ENCODE measurements around the gene RFTN1. TPM values are rescaled to one million over a fixed set of nuclear protein-coding genes. Genes with fewer than 3 reads are reported as not detected.

The RFTN1 gene
- total RNA-seq, 1 donor from 2014 or later: 84.1 TPM

- Mint-ChIP-seq H3K4me3 (ENCODE audit: unreplicated experiment) (no peak overlapping the region), H3K36me3 (ENCODE audit: unreplicated experiment) (peaks cover 46% of the 10 kb centered on the region), H3K4me1 (ENCODE audit: unreplicated experiment) (peaks cover 40% of the 10 kb centered on the region), H3K27me3 (ENCODE audit: unreplicated experiment) (no peaks in the 10 kb centered on the region), H3K9me3 (ENCODE audit: unreplicated experiment) (peaks cover 10% of the 10 kb centered on the region), H3K27ac (ENCODE audit: unreplicated experiment) (no peak overlapping the region)
- no peak for TF ChIP-seq CTCF (IDR thresholded peaks at IDR 0.05)
- no peak for DNase-seq (ENCODE audit: extremely low spot score, unreplicated experiment)
These were observed 24.9 kb downstream of the RFTN1 start for GRCh38 chr3:16488637-16489036.

DNA sequence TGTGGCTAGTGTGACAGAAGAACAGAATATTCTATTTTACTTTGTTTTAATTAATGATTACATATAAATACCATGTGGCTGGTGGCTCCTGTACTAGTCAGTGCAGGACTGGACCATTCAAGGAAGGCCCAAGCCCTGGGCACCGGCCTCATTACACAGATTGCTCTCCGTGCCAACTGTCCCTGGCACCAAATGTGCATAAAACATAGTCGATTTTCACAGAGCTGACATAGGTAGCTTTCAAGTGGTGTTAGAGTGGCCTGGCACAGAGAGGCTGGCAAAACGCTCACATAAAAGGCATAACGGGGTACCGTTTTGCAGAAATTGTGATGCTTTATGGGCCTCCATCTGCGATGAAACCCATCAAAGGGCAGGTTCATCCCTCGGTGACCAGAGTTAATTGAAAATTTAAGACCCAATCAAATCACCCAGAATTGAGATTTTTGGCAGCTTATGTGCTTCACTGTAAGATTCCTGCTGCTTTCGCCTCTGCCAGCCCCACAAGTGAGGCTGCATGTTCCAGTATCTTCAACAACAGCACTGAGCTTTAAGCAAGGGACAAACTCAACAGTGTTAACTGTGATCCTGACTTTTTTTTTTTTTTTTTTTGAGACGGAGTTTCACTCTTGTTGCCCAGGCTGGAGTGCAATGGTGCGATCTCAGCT, 25.9 kb downstream of the RFTN1 start:
- Mint-ChIP-seq H3K4me3 (ENCODE audit: unreplicated experiment) (no peak overlapping the region), H3K9me3 (ENCODE audit: unreplicated experiment) (peaks cover 10% of the 10 kb centered on the region), H3K4me1 (ENCODE audit: unreplicated experiment) (peaks cover 49% of the 10 kb centered on the region), H3K27me3 (ENCODE audit: unreplicated experiment) (no peaks in the 10 kb centered on the region), H3K27ac (ENCODE audit: unreplicated experiment) (no peak overlapping the region), H3K36me3 (ENCODE audit: unreplicated experiment) (peaks cover 43% of the 10 kb centered on the region)
- no peak for DNase-seq (ENCODE audit: extremely low spot score, unreplicated experiment)
- TF ChIP-seq CTCF (IDR thresholded peaks at IDR 0.05): no peak

- Mint-ChIP-seq H3K9me3 (ENCODE audit: unreplicated experiment) (peaks cover 10% of the 10 kb centered on the region), H3K4me1 (ENCODE audit: unreplicated experiment) (peaks cover 56% of the 10 kb centered on the region), H3K4me3 (ENCODE audit: unreplicated experiment) (no peak overlapping the region), H3K36me3 (ENCODE audit: unreplicated experiment) (peaks cover 38% of the 10 kb centered on the region), H3K27ac (ENCODE audit: unreplicated experiment) (no peak overlapping the region), H3K27me3 (ENCODE audit: unreplicated experiment) (no peaks in the 10 kb centered on the region)
- DNase-seq (ENCODE audit: extremely low spot score, unreplicated experiment): no peak
- TF ChIP-seq CTCF (IDR thresholded peaks at IDR 0.05): no peak
These were observed 26.5 kb downstream of the RFTN1 start for GRCh38 chr3:16486951-16487480.

GRCh38 chr3:16486201-16486600, 27.3 kb downstream of the RFTN1 start:
- Mint-ChIP-seq H3K27me3 (ENCODE audit: unreplicated experiment) (no peaks in the 10 kb centered on the region), H3K9me3 (ENCODE audit: unreplicated experiment) (peaks cover 5% of the 10 kb centered on the region), H3K4me3 (ENCODE audit: unreplicated experiment) (no peak overlapping the region), H3K27ac (ENCODE audit: unreplicated experiment) (peak overlapping the region; percentile 1), H3K36me3 (ENCODE audit: unreplicated experiment) (peaks cover 32% of the 10 kb centered on the region), H3K4me1 (ENCODE audit: unreplicated experiment) (peaks cover 64% of the 10 kb centered on the region)
- no peak for TF ChIP-seq CTCF (IDR thresholded peaks at IDR 0.05)
- no peak for DNase-seq (ENCODE audit: extremely low spot score, unreplicated experiment)

DNA sequence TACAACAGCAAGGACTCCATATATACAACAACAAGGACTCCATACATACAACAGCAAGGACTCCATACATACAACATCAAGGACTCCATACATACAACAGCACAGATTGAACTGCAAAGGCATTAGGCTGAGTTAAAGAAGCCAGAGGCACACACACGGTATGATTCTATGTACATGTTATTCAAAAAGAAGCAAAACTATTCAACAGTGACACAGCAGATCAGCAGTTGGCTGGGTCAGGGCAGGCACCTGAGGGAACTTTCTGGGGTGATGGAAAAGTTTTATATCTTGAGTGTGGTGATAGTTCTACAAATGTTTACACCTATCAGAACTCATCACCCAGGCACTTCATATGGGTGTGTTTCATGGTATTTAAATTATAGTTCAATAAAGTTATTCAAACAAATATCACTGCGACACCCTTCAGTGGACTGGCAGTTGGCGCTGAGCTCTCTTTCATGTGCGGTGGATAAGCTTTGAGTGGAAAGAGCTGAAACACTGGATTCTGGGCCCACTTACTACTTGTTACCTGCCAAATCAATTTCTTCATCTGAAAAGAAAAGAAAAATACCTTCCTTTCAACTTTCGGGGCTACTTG, 28.0 kb downstream of the RFTN1 start:
- peak overlapping the region; percentile 67 for H3K27ac Mint-ChIP-seq (ENCODE audit: unreplicated experiment)
- no peaks in the 10 kb centered on the region for H3K27me3 Mint-ChIP-seq (ENCODE audit: unreplicated experiment)
- peaks cover 25% of the 10 kb centered on the region for H3K36me3 Mint-ChIP-seq (ENCODE audit: unreplicated experiment)
- no peak overlapping the region for H3K4me3 Mint-ChIP-seq (ENCODE audit: unreplicated experiment)
- no peak for TF ChIP-seq CTCF (IDR thresholded peaks at IDR 0.05)
- H3K4me1 Mint-ChIP-seq (ENCODE audit: unreplicated experiment): peaks cover 71% of the 10 kb centered on the region
- DNase-seq (ENCODE audit: extremely low spot score, unreplicated experiment): no peak
- H3K9me3 Mint-ChIP-seq (ENCODE audit: unreplicated experiment): no peaks in the 10 kb centered on the region

All from osteocyte (in vitro differentiated cells).